ENCODE results near the gene INCENP. TPM values are rescaled to one million over a fixed set of nuclear protein-coding genes. Genes with fewer than 3 reads are reported as not detected.

Gene INCENP
- polyA plus RNA-seq, 1 of the 3 experiments (the other 2 are of a cell fraction): 20.1 TPM

DNA sequence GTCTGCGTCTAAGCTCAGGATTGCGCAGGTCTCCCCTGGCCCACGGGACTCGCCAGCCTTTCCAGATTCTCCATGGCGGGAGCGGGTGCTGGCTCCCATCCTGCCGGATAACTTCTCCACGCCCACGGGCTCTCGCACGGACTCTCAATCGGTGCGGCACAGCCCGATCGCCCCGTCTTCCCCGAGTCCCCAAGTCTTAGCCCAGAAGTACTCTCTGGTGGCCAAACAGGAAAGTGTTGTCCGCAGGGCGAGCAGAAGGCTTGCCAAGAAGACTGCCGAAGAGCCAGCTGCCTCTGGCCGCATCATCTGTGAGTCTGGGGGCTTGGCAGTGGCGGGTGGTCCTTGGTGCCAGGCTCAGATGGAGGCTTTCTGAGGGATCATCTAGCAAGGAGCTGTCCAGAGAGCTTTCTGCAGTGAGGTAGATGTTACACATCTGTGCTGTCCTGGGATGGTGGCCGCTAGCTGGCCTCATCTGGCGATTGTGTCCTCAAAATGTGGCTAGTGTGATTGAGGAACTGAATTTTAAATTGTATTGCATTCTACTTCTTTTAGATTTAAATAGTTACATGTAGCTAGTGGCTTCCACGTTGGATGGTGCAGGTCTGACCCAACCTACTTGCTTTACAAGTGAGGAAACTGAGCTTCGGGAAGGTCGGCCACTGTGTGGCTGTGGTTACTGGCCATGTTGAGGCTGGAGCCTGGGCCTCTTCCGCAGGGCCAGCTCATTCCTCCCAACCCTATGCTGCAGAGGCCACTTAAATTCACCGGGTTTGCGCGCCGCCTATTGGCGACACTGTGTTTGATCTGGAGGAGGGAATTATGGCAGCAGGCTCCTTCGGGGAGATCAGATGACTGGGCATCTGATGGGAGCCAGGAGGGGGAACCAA lies 6.7 kb downstream of the INCENP start:
- H3K4me1 ChIP-seq (ENCODE audit: control insufficient read depth in 1 of 2, insufficient read depth in 2 of 2, low read depth in 1 of 2, low read length in 1 of 2): peaks cover 5% of the 10 kb centered on the region in 2 experiments; a peak in 1 of 4 replicates
- no peaks in the 10 kb centered on the region for H3K27me3 ChIP-seq (ENCODE audit: insufficient read depth)
- H3K9me3 ChIP-seq: no peaks in the 10 kb centered on the region
- H3F3A ChIP-seq (replicated peaks; ENCODE audit: insufficient read depth): peaks cover 3% of the 10 kb centered on the region
- H4K20me1 ChIP-seq (ENCODE audit: insufficient read depth): peaks cover 36% of the 10 kb centered on the region; the same call in 1 of the 2 replicates
- H3K9me2 ChIP-seq: no peaks in the 10 kb centered on the region
- H3K4me3 ChIP-seq (ENCODE audit: low read depth in 2 of 2, low read length in 1 of 2): no peak overlapping the region
- DNase-seq: no peak
- no peak overlapping the region for H3K27ac ChIP-seq (ENCODE audit: low read depth in 2 of 2, low read length in 1 of 2)
- peaks cover 99% of the 10 kb centered on the region for H3K79me2 ChIP-seq (ENCODE audit: insufficient read depth)
- no peak for TF ChIP-seq YY1 (IDR thresholded peaks at IDR 0.05; ENCODE audit: low read depth)
- no peak for TF ChIP-seq GABPA (IDR thresholded peaks at IDR 0.05; ENCODE audit: low read depth)
- TF ChIP-seq, protein P1, sequence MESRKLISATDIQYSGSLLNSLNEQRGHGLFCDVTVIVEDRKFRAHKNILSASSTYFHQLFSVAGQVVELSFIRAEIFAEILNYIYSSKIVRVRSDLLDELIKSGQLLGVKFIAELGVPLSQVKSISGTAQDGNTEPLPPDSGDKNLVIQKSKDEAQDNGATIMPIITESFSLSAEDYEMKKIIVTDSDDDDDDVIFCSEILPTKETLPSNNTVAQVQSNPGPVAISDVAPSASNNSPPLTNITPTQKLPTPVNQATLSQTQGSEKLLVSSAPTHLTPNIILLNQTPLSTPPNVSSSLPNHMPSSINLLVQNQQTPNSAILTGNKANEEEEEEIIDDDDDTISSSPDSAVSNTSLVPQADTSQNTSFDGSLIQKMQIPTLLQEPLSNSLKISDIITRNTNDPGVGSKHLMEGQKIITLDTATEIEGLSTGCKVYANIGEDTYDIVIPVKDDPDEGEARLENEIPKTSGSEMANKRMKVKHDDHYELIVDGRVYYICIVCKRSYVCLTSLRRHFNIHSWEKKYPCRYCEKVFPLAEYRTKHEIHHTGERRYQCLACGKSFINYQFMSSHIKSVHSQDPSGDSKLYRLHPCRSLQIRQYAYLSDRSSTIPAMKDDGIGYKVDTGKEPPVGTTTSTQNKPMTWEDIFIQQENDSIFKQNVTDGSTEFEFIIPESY (IDR thresholded peaks at IDR 0.05; ENCODE audit: borderline replicate concordance, low read depth): no peak
- no peak for TF ChIP-seq JUND (IDR thresholded peaks at IDR 0.05)
- TF ChIP-seq RCOR1 (IDR thresholded peaks at IDR 0.05; ENCODE audit: low read length): no peak
- TF ChIP-seq NRF1 (IDR thresholded peaks at IDR 0.05; ENCODE audit: low read depth, low read length): no peak
- no peak for TF ChIP-seq TCF12 (IDR thresholded peaks at IDR 0.05)
- no peak for TF ChIP-seq FOXJ3 (CRISPR knock-in tag; IDR thresholded peaks at IDR 0.05)
- TF ChIP-seq, protein P2, sequence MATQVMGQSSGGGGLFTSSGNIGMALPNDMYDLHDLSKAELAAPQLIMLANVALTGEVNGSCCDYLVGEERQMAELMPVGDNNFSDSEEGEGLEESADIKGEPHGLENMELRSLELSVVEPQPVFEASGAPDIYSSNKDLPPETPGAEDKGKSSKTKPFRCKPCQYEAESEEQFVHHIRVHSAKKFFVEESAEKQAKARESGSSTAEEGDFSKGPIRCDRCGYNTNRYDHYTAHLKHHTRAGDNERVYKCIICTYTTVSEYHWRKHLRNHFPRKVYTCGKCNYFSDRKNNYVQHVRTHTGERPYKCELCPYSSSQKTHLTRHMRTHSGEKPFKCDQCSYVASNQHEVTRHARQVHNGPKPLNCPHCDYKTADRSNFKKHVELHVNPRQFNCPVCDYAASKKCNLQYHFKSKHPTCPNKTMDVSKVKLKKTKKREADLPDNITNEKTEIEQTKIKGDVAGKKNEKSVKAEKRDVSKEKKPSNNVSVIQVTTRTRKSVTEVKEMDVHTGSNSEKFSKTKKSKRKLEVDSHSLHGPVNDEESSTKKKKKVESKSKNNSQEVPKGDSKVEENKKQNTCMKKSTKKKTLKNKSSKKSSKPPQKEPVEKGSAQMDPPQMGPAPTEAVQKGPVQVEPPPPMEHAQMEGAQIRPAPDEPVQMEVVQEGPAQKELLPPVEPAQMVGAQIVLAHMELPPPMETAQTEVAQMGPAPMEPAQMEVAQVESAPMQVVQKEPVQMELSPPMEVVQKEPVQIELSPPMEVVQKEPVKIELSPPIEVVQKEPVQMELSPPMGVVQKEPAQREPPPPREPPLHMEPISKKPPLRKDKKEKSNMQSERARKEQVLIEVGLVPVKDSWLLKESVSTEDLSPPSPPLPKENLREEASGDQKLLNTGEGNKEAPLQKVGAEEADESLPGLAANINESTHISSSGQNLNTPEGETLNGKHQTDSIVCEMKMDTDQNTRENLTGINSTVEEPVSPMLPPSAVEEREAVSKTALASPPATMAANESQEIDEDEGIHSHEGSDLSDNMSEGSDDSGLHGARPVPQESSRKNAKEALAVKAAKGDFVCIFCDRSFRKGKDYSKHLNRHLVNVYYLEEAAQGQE (IDR thresholded peaks at IDR 0.05; ENCODE audit: low read depth, low read length): no peak
- TF ChIP-seq FOSL2 (IDR thresholded peaks at IDR 0.05; ENCODE audit: borderline replicate concordance, low read depth): no peak
- TF ChIP-seq MXI1 (IDR thresholded peaks at IDR 0.05; ENCODE audit: low read depth, low read length): no peak
- TF ChIP-seq, protein P3, sequence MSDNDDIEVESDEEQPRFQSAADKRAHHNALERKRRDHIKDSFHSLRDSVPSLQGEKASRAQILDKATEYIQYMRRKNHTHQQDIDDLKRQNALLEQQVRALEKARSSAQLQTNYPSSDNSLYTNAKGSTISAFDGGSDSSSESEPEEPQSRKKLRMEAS (IDR thresholded peaks at IDR 0.05; ENCODE audit: low read depth): no peak
- TF ChIP-seq MEF2A (IDR thresholded peaks at IDR 0.05; ENCODE audit: borderline replicate concordance, low read depth): no peak
- no peak for TF ChIP-seq ELF1 (IDR thresholded peaks at IDR 0.05)
- TF ChIP-seq, protein P4, sequence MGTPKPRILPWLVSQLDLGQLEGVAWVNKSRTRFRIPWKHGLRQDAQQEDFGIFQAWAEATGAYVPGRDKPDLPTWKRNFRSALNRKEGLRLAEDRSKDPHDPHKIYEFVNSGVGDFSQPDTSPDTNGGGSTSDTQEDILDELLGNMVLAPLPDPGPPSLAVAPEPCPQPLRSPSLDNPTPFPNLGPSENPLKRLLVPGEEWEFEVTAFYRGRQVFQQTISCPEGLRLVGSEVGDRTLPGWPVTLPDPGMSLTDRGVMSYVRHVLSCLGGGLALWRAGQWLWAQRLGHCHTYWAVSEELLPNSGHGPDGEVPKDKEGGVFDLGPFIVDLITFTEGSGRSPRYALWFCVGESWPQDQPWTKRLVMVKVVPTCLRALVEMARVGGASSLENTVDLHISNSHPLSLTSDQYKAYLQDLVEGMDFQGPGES (IDR thresholded peaks at IDR 0.05; ENCODE audit: low read depth, low read length): no peak
- TF ChIP-seq, protein P5, sequence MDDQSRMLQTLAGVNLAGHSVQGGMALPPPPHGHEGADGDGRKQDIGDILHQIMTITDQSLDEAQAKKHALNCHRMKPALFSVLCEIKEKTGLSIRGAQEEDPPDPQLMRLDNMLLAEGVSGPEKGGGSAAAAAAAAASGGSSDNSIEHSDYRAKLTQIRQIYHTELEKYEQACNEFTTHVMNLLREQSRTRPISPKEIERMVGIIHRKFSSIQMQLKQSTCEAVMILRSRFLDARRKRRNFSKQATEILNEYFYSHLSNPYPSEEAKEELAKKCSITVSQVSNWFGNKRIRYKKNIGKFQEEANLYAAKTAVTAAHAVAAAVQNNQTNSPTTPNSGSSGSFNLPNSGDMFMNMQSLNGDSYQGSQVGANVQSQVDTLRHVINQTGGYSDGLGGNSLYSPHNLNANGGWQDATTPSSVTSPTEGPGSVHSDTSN (IDR thresholded peaks at IDR 0.05): no peak
- no peak for TF ChIP-seq EZH2phosphoT487 (IDR thresholded peaks at IDR 0.05; ENCODE audit: borderline replicate concordance, low read depth)
- TF ChIP-seq, protein P6, sequence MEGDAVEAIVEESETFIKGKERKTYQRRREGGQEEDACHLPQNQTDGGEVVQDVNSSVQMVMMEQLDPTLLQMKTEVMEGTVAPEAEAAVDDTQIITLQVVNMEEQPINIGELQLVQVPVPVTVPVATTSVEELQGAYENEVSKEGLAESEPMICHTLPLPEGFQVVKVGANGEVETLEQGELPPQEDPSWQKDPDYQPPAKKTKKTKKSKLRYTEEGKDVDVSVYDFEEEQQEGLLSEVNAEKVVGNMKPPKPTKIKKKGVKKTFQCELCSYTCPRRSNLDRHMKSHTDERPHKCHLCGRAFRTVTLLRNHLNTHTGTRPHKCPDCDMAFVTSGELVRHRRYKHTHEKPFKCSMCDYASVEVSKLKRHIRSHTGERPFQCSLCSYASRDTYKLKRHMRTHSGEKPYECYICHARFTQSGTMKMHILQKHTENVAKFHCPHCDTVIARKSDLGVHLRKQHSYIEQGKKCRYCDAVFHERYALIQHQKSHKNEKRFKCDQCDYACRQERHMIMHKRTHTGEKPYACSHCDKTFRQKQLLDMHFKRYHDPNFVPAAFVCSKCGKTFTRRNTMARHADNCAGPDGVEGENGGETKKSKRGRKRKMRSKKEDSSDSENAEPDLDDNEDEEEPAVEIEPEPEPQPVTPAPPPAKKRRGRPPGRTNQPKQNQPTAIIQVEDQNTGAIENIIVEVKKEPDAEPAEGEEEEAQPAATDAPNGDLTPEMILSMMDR (IDR thresholded peaks at IDR 0.05): no peak
- H3K9ac ChIP-seq: no peak overlapping the region
- WGBS (ENCODE audit: low lambda C conversion rate): 99% methylated on average over 29 of the region's 34 CpGs
- no peak overlapping the region for H2AFZ ChIP-seq (ENCODE audit: low read depth)
- POLR2A ChIA-PET: no interaction called here
- H3K4me2 ChIP-seq: no peak overlapping the region
- CTCF ChIA-PET: interaction anchor here (1.0 to 3.8 kb wide), 5 partner anchors 12 to 209 kb away, joined by 3 to 19 read pairs (median 4); no protein-coding TSS in a partner anchor
- peaks cover 14 to 38% of the 10 kb centered on the region in 2 experiments for H3K36me3 ChIP-seq (replicated peaks in 1 of 2; ENCODE audit: control insufficient read depth in 1 of 2, insufficient read depth in 2 of 2, low read length in 1 of 2)

All from SK-N-SH (cell line).